Raji (cell line): ENCODE measurements around the gene SPOCK2.

Experiments used
- POLR2A ChIP-seq: IDR thresholded peaks from 2 replicates; pipeline ENCODE4 v1.6.1; 2011; ENCODE audit warnings: low read depth, low read length, control low read depth; ENCODE audit not compliant: insufficient read depth

Gene SPOCK2

DNA sequence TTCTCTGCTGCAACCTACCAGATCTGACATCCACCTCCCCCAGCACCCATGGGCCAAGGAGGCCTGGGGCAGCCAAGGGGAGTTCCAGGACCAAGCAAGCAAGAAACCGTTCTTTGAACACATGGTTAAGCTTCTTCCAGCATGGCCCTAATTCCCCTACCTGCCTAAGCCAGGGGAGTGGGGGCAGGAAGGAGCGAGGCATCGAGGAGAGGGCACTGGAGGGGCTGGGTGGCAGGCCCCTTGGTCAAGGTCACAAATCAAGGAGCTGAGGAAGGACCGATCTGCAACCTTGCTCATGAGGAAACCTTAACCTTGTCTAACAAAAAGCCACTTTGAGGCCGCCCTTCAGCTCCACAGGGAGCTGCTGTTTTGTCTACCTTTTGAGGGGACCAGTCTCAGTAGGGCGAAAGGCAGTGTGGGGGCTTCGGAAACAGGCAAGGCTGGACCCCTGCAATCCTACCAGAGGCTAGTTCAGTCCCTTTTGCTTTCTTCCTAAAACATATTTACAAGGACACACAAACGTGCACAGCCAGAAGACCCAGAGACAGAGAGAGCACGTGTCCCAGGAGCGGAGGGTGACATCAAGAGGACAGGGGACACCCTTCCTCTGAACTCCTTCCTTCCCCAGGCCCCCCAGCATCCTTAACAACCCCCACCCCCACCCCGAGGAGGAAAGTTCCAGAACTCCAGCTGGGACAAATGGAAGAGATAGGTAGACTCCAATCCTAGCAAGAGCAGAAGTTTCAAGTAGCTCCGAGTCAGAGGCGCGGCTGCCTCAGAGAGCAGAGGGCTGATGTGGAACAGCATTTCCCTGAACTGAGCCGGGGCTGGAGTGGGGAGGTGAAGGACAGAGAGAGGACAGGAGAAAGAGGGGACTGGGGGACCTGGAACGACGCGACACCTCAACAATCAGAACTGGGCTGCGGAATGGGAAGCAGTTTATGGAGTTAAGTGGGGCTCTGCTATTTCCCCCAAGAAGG is 28.2 kb downstream of the SPOCK2 start:
- TF ChIP-seq POLR2A: no peak

DNA sequence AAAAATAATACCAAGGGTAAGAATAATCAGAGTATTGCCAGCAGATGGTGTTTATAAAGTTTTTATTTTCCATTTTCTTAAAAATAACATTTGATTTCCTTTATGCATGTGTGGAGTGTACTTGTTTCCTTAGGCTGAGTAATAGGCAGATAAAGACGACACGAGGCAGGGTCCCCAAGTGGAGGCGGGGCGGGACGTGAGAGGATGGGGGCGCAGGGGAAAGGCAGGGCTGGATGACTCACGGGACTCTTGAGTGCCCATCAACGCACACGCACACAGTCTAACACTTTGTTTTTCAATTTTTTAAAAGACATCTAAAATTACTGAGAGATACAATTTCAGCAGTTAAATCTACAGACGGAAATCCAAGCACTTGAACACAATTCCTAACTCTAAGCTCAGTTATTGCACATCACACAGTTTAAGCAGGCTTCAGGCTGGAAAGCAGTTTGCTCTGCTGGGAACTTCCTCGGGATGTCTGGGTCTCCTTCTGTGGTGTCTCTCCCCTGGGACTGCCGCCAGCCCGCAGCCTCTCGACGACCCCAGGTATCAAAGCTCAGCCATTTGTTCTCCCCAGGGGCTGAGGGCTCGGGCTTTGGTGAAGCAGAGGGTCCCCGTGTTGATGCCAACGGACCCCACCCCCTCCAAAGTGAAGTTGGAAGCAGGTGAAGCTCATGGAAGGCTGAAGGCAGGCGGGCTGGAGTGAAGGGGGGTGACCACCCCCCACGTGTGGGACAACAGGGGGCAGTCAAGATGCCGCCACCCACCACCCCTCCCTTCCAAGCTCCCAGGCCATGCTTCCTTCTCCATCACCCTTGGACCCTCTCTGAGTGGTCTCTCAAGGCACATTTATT is 29.1 kb downstream of the SPOCK2 start:
- TF ChIP-seq POLR2A: no peak

DNA sequence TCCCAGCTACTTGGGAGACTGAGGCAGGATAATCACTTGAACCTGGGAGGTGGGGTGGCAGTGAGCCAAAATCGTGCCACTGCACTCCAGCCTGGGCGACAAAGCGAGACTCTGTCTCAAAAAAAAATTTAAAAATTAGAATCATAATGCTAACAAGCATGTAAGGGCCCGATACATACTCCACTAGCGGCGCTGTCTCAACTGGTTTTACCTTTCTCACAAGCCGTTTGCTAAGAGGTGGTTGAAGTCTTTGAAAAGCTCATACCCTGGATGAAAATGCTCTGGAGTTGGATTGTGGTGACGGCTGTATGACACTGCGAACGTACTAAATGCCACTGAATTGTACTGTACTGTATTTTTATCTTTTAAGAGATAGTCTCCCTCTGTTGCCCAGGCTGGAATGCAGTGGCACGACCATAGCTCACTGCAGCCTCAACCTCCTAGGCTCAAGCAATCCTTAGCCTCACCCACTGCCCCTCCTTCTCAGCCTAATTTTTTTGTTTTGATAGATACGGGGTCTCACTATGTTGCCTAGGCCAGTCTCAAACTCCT is 29.9 kb downstream of the SPOCK2 start:
- TF ChIP-seq POLR2A: no peak

- no peak for TF ChIP-seq POLR2A
These were observed 31.2 kb downstream of the SPOCK2 start for GRCh38 chr10:72056932-72057751.

- TF ChIP-seq POLR2A: no peak
These were observed 32.2 kb downstream of the SPOCK2 start for GRCh38 chr10:72056113-72056512.

DNA sequence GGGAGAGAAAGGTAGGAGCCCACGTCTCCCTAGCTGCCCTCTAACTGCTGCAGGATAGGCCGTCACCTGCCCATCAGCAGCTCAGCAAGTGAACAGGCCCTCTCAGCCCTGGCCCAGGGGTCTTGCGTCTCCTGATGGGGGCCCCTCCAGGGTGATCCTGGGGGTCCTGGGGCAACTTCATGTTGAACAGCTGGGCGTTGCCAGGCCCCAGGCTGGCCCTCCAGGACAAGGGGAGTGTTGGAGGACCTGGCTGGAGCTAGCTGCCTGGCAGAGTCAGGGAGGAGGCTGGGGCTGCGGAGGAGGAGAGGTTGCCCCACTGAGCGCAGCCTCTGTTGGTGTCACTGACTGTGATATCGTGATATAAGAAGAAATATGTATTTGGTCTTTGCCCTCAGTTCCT is 34.7 kb downstream of the SPOCK2 start:
- no peak for TF ChIP-seq POLR2A

- TF ChIP-seq POLR2A: no peak
These were observed 37.5 kb downstream of the SPOCK2 start for GRCh38 chr10:72050873-72051272.

DNA sequence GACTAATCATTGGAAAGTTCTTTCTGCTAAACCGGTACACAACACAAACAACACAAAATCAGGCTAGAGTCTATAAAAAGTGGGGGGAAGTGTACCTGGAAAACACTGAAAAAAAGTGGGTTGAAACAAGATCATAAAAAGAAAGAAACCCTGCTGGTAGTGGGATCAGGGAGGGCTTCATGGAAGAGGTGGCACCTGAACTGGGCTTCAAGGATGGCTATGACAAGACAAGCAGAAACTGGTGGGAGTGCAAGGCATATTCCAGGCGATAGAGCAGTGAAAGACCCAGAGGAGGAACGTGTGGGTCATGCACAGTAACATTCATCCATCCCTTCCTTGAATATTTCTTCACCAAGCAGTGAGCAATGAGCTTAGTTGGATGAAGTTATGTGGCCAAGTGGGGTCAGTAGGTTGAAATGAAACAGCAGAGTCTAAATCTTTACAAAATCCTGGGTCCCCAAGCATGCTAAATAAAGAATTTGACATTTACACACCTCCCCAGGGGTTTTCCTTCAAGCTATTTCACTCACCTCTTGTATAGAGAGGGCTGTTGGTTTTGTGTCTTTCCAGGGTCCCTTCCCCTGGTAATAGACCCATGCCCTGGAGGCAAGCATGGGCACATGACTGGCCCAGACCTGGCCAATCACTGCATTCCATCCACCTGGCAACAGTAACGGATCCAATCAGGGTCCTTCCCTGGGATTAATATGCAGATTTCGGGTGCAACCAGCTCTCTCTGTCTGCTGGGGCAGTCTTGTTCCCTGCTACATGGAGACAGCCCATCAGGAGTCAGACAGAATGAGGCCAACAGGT is 38.2 kb downstream of the SPOCK2 start:
- no peak for TF ChIP-seq POLR2A

DNA sequence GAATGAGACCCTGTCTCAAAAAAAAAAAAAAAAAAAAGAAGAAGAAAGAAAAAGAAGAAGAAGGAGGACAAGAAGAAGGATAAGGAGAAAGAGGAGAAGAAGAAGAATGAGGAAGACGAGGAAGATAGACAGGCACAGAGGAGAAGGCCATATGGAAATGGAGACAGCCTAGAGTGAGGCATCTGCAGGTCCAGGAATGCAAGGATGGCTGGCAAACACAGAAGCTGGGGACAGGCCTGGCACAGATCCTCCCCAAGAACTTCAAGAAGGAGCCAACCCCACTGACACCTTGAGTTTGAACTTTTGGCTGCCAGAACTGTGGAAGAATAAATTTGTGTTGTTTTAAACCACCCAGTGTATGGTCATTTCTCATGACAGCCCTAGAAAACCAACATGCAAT is 38.9 kb downstream of the SPOCK2 start:
- TF ChIP-seq POLR2A: no peak

DNA sequence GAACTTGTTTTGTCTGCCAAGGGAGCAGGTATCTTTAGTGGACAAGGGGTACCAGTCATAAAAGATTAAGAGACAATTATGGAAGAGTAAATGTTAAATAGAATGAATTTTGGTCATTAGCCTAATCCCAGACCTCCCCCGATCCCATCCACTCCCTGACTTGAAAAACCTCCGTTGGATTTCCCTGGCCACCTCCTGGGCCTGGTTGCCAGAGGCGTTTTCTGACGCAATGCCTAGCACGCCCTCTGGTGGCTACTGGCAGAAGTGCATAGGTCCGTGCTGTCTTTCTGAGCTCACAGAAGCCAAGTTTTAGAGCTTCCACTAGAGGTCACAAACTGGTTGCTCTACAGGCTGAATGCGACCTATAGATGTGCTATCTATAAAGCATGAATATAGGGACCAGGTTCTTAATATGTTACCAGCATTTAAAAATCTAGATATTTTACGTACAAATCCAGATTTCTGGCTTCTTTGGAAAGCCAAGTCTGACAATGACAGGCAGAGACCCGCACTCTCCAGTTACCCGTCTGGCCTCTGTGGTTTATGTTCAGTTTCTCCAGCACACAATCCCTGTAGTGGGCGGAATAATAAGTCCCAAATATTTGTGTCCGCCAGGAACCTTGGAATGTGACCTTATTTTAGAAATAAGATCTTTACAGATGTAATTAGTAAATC is 39.8 kb downstream of the SPOCK2 start:
- no peak for TF ChIP-seq POLR2A

DNA sequence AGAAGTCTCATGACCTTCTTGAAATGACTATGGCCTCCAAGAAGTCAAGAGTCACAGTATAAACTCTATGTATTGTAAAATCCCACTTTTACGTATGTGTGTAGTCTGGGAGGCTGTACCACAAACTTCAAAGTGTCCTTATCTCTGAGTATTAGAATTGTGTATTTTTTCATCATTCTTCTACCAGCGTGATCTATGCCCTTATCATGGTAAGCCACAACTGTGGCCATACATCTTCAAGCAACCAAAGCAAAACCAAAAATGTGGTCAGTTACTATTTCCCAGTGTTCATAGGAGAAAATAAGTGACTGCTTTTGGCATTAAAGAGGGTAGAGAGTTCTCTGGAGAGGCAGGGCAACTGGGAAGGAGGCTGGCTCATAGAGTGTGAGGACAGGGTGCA is 42.8 kb downstream of the SPOCK2 start:
- no peak for TF ChIP-seq POLR2A

DNA sequence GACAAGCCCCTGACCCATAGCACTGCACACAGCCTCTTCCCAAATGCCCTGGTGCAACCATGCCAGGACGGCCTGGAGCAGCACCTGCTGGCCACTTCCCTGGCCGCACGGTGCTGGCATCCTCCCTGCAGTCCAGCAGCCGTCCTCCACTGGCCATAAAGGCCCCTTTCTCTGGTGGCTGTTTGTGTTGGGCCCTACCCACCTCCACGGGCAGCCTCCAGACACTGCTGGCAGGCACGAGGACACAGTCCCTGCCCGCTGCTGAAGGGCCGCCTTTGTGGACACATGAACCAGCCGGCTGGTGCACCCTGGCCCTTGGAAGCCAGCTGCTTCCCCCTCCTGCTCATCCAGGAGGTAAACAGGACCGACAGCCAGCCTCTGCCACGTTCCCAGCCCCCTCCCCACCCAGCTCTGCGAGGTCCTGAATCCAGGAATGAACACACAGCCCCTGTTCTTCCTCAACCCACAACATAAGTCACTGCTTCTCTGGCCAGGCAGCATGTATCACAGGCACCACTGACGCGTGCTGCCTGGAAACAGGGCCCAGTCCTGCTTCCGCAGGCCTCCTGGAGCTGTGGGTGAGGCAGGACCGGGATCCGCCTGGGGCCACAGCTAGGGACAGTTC is 43.8 kb downstream of the SPOCK2 start:
- TF ChIP-seq POLR2A: no peak
